Measurements from ENCODE around the gene PRODH2.

- TF ChIP-seq POLR2A (IDR thresholded peaks at IDR 0.05) (no peak), CTCF (IDR thresholded peaks at IDR 0.05) (no peak)
Observed at GRCh38 chr19:35791814-35792279, 20.8 kb downstream of the PRODH2 start.
